GM21786 (cell line): ENCODE data around the gene PLCD1.
A peak's percentile ranks its signal among the peaks of the same experiment; 100 is the strongest.

Source experiments
- ATAC-seq: cut with Tn5 transposase; IDR thresholded peaks from one replicate; pipeline ENCODE4 v1.9.1; 2021; ENCODE audit not compliant: unreplicated experiment

The PLCD1 gene

GRCh38 chr3:38017445-38018295, 11.8 kb downstream of the PLCD1 start:
- ATAC-seq = no peak

- no peak for ATAC-seq
These were observed 12.5 kb downstream of the PLCD1 start for GRCh38 chr3:38016847-38017444.

GRCh38 chr3:38016410-38016809, 13.0 kb downstream of the PLCD1 start:
- no peak for ATAC-seq

GRCh38 chr3:38015984-38016383, 13.5 kb downstream of the PLCD1 start:
- no peak for ATAC-seq

GRCh38 chr3:38015485-38015884, 14.0 kb downstream of the PLCD1 start:
- ATAC-seq = no peak

GRCh38 chr3:38011111-38011510, 18.3 kb downstream of the PLCD1 start:
- no peak for ATAC-seq

GRCh38 chr3:38009807-38010591, 19.4 kb downstream of the PLCD1 start:
- no peak for ATAC-seq

GRCh38 chr3:38008971-38009580, 20.4 kb downstream of the PLCD1 start:
- ATAC-seq = no peak

GRCh38 chr3:38008191-38008701, 21.2 kb downstream of the PLCD1 start:
- no peak for ATAC-seq

GRCh38 chr3:38007754-38008090, 21.7 kb downstream of the PLCD1 start:
- no peak for ATAC-seq

- ATAC-seq = no peak
These were observed 22.9 kb downstream of the PLCD1 start for GRCh38 chr3:38006445-38006995.

GRCh38 chr3:38006031-38006430, 23.4 kb downstream of the PLCD1 start:
- no peak for ATAC-seq

- ATAC-seq = no peak
These were observed 24.1 kb downstream of the PLCD1 start for GRCh38 chr3:38005076-38006020.

GRCh38 chr3:38004415-38005075, 24.9 kb downstream of the PLCD1 start:
- no peak for ATAC-seq

- ATAC-seq = no peak
These were observed 25.5 kb downstream of the PLCD1 start for GRCh38 chr3:38003817-38004414.

- peak; percentile 44 for ATAC-seq
These were observed 26.0 kb downstream of the PLCD1 start for GRCh38 chr3:38003371-38003816.

GRCh38 chr3:38002940-38003339, 26.5 kb downstream of the PLCD1 start:
- no peak for ATAC-seq

- ATAC-seq = no peak
These were observed 27.1 kb downstream of the PLCD1 start for GRCh38 chr3:38002291-38002876.
